Esophagus squamous epithelium (tissue), 4 donors: ENCODE data around the gene SYT1.
"Not testable (repeated sequence)": the region's sequence is repeated elsewhere in the genome, so short reads cannot be mapped to it uniquely, and the experiment has no call there.

Source experiments
- POLR2A ChIP-seq, 4 donors: fragments of 450-650 bp; IDR thresholded peaks; one replicate each; pipeline ENCODE4 v1.6.1; 2017; ENCODE audit warnings: antibody characterized with exemption in 4 of 4, mild to moderate bottlenecking in 4 of 4, moderate library complexity in 3 of 4
- TF ChIP-seq, protein P1 (sequence below), 6 experiments: fragments of 450-650 bp in 4 of 6; fragments of 200-600 bp in 2 of 6; sonication (generic) in 2 of 6; IDR thresholded peaks; one replicate each; pipeline ENCODE4 v1.5.1; 2016 to 2019; ENCODE audit warnings: antibody characterized with exemption in 6 of 6, mild to moderate bottlenecking in 4 of 6, moderate library complexity in 4 of 6

DNA sequence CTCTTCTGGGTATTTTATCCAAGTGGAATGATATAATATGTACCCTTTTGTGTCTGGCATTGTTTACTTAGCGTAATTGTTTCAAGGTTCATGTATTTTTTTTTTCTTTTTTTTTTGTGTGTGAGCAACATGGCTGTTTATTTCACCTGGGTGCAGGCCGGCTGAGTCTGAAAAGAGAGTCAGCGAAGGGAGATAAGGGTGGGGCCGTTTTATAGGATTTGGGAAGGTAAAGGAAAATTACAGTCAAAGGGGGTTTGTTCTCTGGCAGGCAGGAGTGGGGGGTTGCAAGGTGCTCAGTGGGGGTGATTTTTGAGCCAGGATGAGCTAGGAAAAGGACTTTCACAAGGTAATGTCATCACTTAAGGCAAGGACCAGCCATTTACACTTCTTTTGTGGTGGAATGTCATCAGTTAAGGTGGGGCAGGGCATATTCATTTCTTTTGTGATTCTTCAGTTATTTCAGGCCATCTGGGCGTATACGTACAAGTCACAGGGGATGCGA lies 24.0 kb upstream of the SYT1 start:
- TF ChIP-seq, protein P1, sequence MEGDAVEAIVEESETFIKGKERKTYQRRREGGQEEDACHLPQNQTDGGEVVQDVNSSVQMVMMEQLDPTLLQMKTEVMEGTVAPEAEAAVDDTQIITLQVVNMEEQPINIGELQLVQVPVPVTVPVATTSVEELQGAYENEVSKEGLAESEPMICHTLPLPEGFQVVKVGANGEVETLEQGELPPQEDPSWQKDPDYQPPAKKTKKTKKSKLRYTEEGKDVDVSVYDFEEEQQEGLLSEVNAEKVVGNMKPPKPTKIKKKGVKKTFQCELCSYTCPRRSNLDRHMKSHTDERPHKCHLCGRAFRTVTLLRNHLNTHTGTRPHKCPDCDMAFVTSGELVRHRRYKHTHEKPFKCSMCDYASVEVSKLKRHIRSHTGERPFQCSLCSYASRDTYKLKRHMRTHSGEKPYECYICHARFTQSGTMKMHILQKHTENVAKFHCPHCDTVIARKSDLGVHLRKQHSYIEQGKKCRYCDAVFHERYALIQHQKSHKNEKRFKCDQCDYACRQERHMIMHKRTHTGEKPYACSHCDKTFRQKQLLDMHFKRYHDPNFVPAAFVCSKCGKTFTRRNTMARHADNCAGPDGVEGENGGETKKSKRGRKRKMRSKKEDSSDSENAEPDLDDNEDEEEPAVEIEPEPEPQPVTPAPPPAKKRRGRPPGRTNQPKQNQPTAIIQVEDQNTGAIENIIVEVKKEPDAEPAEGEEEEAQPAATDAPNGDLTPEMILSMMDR (IDR thresholded peaks at IDR 0.05): not testable (repeated sequence)
- not testable (repeated sequence) for TF ChIP-seq POLR2A (IDR thresholded peaks at IDR 0.05)
